ENCODE data around the gene TBC1D9.

Gene TBC1D9

DNA sequence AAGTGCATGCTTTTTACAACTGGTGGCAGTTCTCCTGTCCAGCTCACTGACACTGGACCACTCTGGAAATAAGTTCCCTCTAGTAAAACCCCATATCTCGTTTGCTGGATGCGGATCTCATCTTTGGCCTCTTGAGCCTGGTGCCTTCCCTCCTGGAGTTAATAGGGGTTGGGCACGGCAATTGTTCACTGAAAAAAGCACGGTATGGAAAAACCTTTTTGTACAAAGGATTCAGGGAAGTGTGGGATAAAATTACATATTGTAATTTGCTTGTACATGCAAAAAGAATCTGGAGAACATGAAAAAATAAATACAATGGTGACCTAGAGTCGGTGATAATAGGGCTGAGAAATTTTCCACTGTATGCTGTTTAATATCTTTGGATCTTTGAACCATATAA lies 30.6 kb downstream of the TBC1D9 start:
- DNase-seq (ENCODE audit: low read depth in 2 of 2, low spot score in 1 of 2) = no peak

DNA sequence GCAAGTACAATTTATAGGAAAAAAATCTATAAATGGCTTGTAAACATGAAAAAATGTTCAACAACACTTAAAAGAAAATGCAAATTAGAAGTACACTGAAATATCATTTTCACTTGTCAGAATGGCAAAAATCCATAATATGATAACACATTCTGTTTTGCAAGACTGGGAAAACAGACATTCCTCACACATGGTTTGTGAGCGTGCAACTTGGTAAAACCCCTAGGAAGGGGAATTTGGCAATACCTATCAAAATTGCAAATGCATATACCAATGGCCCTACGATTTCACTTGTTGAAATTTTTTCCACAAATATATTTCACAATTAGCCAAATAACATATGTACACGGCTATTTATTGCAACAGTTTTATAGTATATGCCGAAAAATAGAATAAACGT lies 31.4 kb downstream of the TBC1D9 start:
- no peak for DNase-seq (ENCODE audit: low read depth in 2 of 2, low spot score in 1 of 2)

DNA sequence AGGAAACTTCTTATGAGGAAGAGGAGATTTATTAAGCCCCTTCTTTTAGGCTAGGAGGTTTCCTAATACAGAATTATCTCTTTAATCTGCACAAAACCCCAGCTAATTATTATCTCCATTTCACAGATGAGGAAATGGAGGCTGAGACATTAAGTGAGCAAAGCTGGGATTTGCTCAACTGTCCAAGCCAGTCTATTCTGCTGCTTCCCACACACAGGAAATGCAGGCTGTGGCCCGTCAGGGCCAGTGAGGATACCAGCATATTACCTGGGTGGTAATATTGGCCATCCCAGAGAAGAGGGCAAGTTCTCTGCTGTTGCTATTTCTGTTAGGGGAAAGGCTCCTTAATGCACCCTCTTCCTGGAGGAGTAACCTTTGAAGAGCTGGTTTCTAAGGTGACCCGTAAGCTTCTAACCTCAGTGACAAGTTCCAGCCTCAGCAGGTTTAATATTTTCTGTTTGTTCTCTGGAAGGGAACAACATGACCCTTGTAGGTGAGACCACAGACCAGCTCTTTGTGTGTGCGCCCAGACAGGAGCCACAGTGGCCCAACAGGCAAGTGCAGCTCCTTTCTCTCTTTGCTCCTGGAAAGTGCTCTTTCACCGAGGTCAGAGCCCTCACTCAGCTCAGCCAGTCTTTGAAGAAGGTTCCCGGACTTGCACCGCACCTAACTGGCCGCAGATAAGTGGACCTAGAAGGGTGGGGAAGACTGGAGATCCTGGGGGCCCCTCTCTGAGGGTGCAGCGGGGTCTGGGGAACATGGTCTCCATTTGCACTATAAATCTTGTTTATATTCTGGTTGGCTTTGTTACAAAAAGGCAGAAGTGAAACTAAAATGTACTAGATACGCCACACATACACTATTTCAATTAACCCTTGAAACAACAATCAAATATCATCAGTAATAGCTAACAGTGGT lies 35.5 kb downstream of the TBC1D9 start:
- no peak for DNase-seq (ENCODE audit: low read depth in 2 of 2, low spot score in 1 of 2)

DNA sequence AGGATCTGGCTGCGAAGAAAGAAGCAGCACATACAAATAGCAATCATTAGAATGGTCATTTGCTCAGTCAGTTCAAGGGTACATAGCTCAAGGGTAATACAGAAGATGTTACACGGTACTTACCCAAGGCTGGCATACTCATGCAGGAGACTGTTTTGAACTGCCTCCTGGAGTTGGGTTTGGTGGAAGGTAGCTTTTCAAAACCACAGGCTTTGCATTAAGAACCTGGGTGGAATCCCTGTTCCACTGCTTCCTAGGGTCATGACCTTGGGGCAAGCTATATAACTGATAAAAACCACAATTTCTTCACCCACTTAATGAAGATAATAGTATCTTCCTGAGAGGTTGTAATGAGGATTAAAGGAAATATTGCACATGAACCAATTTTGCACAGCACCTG lies 36.5 kb downstream of the TBC1D9 start:
- no peak for DNase-seq (ENCODE audit: low read depth in 2 of 2, low spot score in 1 of 2)

DNA sequence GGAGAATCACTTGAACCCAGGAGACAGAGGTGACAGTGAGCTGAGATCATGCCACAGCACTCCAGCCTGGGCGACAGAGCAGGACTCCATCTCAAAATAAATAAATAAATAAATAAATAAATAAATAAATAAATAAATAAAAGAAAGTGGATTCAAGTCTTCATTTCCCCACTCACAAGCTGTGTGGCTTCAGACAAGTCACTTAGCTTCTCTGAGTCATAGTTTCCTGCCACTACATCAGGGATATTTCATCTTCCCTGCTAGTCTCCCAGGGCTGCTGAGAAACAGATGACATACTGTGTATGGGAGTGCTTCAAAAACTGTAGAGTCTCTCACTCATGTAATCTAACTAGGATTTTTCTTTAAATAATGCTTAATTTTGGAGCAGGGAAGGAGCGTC lies 37.2 kb downstream of the TBC1D9 start:
- no peak for DNase-seq (ENCODE audit: low read depth in 2 of 2, low spot score in 1 of 2)

DNA sequence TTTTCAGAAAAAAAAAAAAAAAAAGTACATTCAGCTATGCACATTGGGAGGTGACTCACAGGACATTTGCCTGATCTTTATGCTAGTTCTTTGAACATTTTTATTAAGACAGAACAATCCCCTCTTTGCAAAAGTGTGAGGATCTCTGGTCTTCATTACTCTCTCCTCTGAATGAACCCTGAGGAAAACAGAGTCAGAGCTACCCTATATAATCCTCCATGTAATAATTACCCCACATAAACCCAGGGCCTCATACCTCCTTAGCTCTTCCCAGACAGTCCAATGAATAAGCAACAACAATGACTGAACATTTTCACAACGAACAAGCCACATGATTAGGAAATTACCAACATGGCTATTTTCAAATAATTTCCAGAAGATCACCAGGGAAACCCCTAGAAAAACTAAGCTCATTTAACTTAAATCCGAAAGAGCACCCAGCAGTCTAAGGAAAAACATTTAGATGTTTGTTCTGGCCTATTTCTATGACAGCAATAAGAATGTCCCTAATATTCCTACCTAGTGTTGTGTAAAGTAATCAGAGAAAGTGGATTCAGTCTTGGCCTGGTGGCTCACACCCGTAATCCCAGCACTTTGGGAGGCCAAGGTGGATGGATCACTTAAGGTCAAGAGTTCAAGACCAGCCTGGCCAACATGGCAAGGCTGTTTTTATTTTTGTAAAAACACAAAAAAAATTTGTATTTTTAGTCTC lies 37.8 kb downstream of the TBC1D9 start:
- no peak for DNase-seq (ENCODE audit: low read depth in 2 of 2, low spot score in 1 of 2)

DNA sequence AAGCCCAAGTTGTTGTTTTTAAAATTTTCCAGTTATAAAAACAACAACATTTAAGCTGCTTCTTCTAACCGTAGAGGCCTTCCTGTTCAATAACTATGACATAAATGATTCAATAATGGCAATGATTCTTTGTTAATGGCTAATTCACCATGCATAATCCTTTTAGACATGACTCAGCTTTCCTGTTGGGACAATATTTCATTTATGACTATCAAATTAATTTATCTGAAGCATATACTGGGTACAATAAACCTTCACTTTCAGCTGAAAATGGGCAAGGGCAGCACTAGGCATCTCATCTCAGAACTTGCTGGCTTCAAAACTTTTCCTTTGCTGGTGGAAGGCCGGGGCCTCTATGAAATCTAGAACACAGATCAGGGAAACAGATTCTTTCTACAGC lies 38.9 kb downstream of the TBC1D9 start:
- no peak for DNase-seq (ENCODE audit: low read depth in 2 of 2, low spot score in 1 of 2)

DNA sequence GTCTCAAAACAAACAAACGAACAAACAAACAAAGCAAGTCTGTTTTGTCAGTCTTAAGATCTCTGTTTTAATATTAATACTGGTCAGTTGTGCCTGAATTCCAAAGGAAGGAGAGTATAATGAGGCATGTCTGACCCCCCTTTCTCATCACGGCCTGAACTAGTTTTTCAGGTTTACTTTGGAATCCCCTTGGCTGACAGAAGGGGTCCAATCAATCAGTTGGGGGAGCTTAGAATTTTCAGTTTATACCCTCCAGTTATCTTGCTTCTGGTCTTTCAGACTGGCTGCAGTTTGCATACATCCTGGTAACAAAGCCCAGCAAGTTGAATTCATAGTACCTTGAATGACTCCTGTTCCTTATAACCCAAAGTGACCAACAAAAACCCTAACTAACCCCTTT lies 41.1 kb downstream of the TBC1D9 start:
- DNase-seq (ENCODE audit: low read depth in 2 of 2, low spot score in 1 of 2) = no peak

DNA sequence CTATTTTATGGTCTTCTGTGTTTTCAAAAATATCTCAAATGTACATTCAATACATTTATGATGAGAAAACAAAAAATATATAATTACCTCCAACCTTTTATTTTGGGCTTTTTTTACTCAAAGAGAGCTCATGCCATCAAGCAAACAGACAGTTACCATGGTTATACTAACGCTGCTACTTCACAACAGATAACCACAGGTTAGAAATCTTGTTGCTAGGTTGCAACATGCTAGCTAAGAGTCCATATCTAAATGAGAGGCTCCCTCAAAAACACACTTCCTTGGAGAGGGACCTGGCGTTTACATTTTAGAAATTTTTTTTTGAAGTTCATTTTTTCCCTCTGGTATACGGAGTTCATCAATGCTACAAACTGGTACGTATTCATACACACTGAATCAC lies 44.3 kb downstream of the TBC1D9 start:
- no peak for DNase-seq (ENCODE audit: low read depth in 2 of 2, low spot score in 1 of 2)

DNA sequence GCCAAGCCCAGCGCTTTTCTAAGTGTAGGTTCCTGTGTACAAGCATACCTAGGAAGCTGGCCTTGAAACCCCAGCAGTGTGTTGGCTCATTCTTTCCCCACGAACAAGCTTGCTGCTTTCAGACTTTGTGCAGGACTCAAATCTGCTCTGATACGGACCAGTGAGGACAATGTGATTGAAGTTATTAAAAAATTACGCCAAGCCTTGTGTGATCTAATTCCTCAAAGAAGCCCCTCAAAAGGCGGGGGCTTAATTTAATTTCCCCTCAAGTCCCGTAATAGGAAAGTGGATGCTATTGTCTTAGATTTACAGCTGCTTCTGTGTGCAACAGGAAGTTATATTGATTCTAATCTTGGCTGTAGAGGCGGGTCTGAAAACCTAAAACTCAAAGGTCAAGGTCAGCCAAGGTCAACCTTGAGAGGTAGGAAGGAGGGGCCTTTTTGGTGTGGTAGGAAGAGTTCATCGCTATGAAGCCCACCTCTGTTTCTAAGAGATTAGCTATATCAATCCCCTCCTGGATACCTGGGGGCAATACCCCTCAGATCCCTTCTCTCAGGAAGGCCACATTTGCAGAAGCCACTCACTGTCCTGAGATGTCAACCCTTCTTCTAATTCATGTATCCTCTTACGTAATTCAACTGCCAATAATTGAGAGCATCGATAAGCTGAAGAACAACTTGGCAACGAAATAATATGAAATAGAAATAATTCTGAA lies 45.1 kb downstream of the TBC1D9 start:
- DNase-seq (ENCODE audit: low read depth in 2 of 2, low spot score in 1 of 2) = no peak

DNA sequence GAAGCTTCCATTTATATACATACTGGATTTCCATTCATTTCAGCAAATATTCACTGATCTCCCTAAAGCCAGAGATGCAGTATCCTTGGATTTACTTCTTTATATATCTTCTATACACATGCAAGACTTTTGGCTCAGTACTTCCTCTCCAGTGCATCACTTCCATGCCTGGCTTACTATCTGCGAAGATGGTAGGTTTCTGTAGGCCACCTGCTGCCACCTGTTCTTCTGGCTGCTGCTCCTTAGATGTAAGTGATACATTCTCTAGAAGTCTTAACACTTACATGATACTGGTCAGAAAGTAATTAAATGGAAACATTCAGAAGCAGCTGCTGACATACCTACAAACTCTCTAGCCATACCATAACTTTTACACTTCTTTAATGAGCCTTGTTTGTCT lies 48.9 kb downstream of the TBC1D9 start:
- DNase-seq (ENCODE audit: low read depth in 2 of 2, low spot score in 1 of 2) = no peak

DNA sequence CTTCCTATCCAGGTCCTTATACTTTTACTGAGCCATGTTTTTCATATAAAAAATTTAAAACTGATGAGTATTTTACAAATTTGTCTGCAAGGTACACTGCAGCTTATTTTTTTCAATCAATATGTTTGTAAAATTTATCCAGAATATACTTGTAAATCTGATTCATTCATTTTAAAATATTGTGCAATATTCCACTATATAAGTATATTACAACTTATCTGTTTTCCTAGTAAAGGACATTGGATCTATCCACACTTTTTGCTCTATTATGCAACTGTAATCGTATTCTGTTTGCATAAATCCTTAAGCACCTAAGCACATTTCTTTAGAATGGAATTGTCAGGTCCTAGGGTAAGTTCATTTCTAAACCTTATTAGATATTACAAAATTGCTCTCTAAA lies 49.5 kb downstream of the TBC1D9 start:
- no peak for DNase-seq (ENCODE audit: low read depth in 2 of 2, low spot score in 1 of 2)

DNA sequence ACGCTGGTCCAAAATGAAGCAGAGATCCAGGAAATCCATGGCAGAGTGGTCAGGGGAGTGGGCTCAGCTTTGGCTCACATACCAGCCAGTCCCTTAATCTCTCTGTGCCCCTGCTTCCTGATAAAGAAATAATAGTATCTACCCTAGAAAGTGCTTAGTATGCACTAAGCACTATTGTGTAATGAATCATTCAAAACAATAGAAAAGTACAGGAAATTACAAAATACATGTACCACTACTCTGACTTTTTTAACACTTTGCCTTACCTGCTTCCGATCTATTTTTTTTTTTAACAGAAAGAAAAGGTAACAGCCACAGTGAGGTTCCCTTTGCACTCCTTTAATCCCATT lies 49.9 kb downstream of the TBC1D9 start:
- DNase-seq (ENCODE audit: low read depth in 2 of 2, low spot score in 1 of 2) = no peak

DNA sequence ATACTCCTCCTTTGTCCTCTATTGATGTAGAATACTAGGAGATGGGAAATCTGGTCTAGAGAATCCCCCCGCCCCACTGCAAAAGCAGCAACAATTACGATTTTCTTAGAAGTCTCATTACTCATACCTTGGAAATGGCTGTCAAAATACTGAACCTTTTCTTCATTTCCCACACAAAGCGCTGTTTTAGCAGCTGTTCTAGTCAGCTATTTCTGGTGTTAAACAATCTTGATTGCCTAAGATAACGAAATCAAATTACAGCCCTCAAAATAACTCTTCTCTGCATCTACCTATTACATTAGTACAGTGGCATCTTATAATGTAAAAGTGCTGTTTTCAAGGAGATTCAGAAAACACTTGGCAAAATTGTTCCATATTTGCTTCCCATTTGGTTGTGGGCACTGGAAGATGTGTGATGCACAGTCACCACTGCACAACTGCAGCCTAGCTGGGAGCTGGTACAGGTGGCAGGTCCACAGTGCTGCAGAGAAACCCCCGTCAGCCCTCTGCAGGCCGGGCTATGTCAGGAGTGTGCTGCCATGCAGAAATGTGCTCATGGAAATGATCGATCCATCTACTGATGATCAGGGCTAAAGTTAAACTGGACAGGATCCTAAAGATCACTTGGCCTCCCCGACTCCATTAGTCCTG lies 50.4 kb downstream of the TBC1D9 start:
- no peak for DNase-seq (ENCODE audit: low read depth in 2 of 2, low spot score in 1 of 2)

DNA sequence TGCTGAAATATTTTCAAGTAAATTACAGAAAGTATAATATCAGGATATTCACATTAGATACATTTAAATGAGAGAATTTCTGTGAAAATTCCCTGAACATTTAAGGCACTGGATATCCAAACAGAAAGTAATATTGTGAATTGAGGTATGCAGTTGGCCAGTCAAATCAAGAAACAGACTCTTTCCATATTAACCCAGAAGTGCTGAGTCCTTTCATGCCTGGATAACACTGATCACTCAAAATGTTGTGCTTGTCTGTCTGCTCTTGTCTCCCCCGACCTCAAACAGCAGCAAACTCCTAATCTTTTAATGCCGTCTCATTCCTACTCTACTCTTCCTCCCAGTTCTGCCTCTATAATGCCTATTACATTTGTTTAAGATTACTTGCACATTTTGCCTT lies 51.2 kb downstream of the TBC1D9 start:
- no peak for DNase-seq (ENCODE audit: low read depth in 2 of 2, low spot score in 1 of 2)

DNA sequence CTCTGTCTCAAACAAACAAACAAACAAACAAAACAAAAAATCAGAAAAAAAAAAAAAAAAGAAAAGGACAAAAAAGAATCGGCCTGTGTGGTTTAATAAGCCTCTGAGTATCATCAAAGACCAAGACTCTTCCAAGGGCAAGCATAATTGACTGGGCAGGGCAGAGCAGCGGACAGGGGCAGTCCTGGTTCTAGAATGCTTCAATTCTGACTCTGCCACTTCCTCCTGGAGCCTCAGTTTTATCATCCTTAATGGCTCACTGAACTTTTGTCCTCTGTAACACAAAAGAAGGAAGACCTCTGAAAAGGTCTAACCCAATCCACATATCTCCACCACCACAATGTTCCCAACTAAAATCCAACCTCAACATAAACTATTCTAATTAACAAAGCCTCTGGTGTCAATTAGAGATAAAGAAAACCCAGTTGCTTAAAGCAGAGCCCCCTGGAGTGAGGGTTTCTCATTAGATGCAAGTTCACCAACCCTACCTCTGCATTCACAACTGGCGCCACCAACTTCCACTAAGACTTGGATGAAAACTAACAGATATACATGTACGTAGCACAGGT lies 51.7 kb downstream of the TBC1D9 start:
- DNase-seq (ENCODE audit: low read depth in 2 of 2, low spot score in 1 of 2) = no peak

DNA sequence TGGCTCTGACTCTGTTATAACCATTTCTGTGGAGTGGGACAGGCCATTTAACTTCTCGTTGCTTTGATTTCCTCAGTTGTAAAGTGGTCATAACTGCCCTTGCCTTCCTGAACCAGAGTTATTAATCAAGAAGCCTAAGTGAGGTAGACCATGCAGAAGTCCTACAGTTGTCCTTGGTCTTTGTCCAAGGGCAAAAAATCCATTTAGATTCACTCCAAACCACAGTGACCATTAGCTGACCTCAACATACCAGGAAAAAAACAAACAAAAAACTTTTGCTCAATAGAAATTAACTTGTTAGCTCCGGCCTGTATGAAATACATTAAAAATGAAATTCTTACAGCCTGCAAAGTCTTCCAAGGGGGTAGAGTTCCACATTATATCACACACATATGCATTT lies 52.7 kb downstream of the TBC1D9 start:
- DNase-seq (ENCODE audit: low read depth in 2 of 2, low spot score in 1 of 2) = no peak

DNA sequence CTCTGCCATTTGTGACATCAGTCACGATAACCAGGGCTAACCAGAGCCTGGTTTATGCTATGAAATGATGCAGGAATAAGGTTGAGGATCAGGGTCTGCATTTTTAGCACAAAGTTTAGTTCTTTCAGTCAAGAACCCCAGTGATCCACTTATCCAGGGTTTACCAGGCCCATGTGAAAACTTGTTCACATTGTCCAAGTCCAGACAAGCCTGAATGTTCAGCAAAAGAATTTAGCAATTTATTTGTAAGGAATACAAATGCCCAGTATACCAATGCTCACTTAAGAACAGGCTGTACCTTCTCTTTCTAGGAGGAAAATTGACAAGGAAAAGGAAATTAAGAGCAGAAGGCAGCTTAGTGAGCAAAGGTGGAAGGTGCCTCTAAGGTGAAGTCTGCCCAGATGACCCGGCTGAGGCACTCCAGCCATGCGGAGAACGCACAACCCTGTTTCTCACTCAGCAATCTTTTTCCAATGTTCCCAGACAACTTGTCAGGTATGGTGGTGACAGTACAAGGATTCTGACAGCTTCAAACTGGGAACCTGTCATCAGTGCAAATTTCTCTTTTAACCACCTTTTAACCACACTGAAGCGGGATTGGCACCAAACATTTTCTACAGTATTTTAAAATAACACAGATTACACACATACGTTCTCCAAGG lies 54.0 kb downstream of the TBC1D9 start:
- DNase-seq (ENCODE audit: low read depth in 2 of 2, low spot score in 1 of 2) = no peak

DNA sequence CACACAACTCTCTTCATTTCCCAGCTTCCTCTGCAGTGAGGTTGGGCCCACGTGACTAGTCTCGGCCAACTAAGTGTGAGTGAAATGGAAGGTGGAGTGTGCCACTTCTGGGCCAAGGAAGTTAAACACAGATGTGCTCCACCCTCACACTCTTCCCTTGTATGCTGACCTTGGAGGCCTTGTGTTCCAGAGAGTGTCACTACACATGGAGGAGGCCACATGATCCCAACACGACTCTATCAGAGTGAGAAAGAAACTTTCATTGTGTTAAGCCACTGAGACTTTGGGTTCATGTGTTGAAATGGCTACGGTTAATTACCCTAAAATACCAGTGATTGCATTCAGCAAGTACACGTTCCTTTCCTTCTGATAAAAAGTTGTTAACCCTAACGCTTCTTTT lies 55.1 kb downstream of the TBC1D9 start:
- DNase-seq (ENCODE audit: low read depth in 2 of 2, low spot score in 1 of 2) = no peak

DNA sequence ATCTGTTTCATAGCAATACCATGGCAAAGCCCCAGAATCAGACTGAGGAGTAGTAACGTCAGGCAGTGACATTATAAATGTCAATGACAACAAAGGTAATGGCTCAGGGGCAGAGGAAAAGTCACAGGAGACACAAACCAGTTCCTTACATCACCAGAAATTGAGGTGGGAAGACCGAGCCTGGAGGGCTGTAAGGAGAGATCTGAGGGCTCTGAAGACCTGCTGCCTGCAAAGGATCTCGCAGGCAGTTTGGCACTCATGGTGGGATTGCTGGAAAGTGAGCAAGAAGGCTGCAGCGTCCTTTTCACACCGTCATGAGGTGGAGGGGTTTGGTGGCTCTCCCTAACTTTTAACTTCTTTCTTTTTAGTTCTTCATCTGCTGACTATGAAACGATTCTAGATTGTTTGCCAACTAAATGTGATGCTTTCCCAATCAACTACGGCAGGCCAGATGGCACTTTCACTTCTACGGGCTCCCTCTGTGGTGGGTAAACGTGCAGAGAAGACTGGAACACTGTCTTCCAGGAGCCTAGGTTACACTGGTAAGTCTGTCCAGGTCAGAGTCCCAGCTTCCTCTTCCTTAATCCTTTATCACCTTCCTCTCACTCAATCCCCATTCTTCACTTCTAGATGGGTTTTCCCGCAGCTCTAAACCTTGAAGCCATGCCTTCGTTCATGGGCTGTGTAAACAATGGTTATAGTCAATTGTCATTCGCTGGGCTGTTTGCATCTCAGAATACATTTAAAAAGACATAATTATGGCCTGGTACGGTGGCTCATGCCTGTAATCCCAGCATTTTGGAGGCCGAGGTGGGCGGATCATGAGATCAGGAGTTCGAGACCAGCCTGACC lies 58.2 kb downstream of the TBC1D9 start:
- DNase-seq (ENCODE audit: low read depth in 2 of 2, low spot score in 1 of 2) = no peak

Data from stimulated activated CD8-positive, alpha-beta memory T cell treated with anti-CD3 and anti-CD28 coated beads, Interleukin-4, amount 100 ng/mL, for 1 hour (primary cell).